H1 (cell line): ENCODE results near the gene LLPH. TPM values are rescaled to one million over a fixed set of nuclear protein-coding genes. Genes with fewer than 3 reads are reported as not detected.

Source experiments
- CTCF ChIA-PET: fragments of 300-600 bp; sonication (Branson Sonifier 250); formaldehyde crosslinking; loops from one replicate; lab custom pipeline; 2021; ENCODE audit not compliant: partially characterized antibody; lab: Charles Lee
- POLR2A ChIA-PET: fragments of 300-600 bp; sonication (Branson Sonifier 250); formaldehyde crosslinking; loops from one replicate; lab custom pipeline; 2021; ENCODE audit warnings: inconsistent platforms; ENCODE audit not compliant: partially characterized antibody; lab: Charles Lee
- DNase-seq, 2 experiments: peaks; one replicate each; pipeline versions ENCODE4 v3.0.0 to v3.0.0-alpha.2; 2010 to 2022; ENCODE audit warnings: low spot score in 2 of 2, low read depth in 1 of 2, mixed read lengths in 1 of 2
- FAIRE-seq: peaks from 2 replicates; lab custom pipeline; 2011; peaks lifted over from hg19 to GRCh38; lab: Jason Lieb, UNC
- H2AFZ ChIP-seq: 2 replicates; pipeline ENCODE4 v1.8.1; 2012; ENCODE audit warnings: low read length, inconsistent platforms
- H2AK5ac ChIP-seq: 2 replicates; pipeline ENCODE4 v1.6.1; 2013; ENCODE audit warnings: low read depth, low read length
- H2BK120ac ChIP-seq: replicated peaks from 2 replicates; pipeline ENCODE3; 2013; ENCODE audit warnings: low read depth, low read length, inconsistent platforms
- H2BK12ac ChIP-seq: 2 replicates; pipeline ENCODE4 v1.6.1; 2013; ENCODE audit warnings: low read depth, low read length
- H2BK15ac ChIP-seq: 2 replicates; pipeline ENCODE4 v1.6.1; 2013; ENCODE audit warnings: low read length
- H2BK20ac ChIP-seq: 2 replicates; pipeline ENCODE4 v1.6.1; 2013; ENCODE audit warnings: low read length
- H2BK5ac ChIP-seq: 2 replicates; pipeline ENCODE4 v1.6.1; 2013; ENCODE audit warnings: low read depth, low read length
- H3K14ac ChIP-seq: 2 replicates; pipeline ENCODE4 v1.6.1; 2013; ENCODE audit warnings: inconsistent platforms; ENCODE audit not compliant: insufficient read length
- H3K18ac ChIP-seq: 2 replicates; pipeline ENCODE4 v1.6.1; 2013; ENCODE audit warnings: low read length; ENCODE audit errors: extremely low read depth
- H3K23ac ChIP-seq: 2 replicates; pipeline ENCODE4 v1.6.1; 2013; ENCODE audit warnings: inconsistent platforms; ENCODE audit not compliant: insufficient read length
- H3K23me2 ChIP-seq: 2 replicates; pipeline ENCODE4 v1.6.1; 2013; ENCODE audit warnings: low read depth, low read length
- H3K27ac ChIP-seq: 2 replicates; pipeline ENCODE4 v1.6.1; 2011; ENCODE audit warnings: low read depth, low read length, inconsistent platforms
- H3K27me3 ChIP-seq, 4 experiments: replicated peaks in 1 of 4; 1 replicate in 1 of 4; 2 replicates in 3 of 4; pipeline versions ENCODE4 v1.6.1 to v1.8.1; 2011 to 2013; ENCODE audit warnings: low read length in 3 of 4, mild to moderate bottlenecking in 3 of 4, inconsistent platforms in 2 of 4, mixed read lengths in 2 of 4, moderate library complexity in 1 of 4; ENCODE audit not compliant: control insufficient read depth in 3 of 4, insufficient read depth in 3 of 4; ENCODE audit errors: extremely low read depth in 1 of 4
- H3K36me3 ChIP-seq, 4 experiments: 2 replicates each; pipeline versions ENCODE4 v1.6.1 to v1.8.1; 2011 to 2013; ENCODE audit warnings: mild to moderate bottlenecking in 4 of 4, low read length in 3 of 4, moderate library complexity in 2 of 4, control low read depth in 1 of 4, inconsistent platforms in 1 of 4; ENCODE audit not compliant: insufficient read depth in 4 of 4, control insufficient read depth in 2 of 4
- H3K4ac ChIP-seq: replicated peaks from 2 replicates; pipeline ENCODE3; 2013; ENCODE audit warnings: low read length, low read depth, mixed read lengths, inconsistent platforms; ENCODE audit not compliant: insufficient read length
- H3K4me1 ChIP-seq, 4 experiments: replicated peaks in 1 of 4; 1 replicate in 1 of 4; 2 replicates in 3 of 4; pipeline versions ENCODE4 v1.6.1 to v1.8.1; 2011 to 2013; ENCODE audit warnings: low read length in 3 of 4, inconsistent platforms in 2 of 4, mixed read lengths in 1 of 4; ENCODE audit not compliant: insufficient read depth in 4 of 4, control insufficient read depth in 3 of 4
- H3K4me2 ChIP-seq, 2 experiments: 2 replicates each; pipeline versions ENCODE4 v1.6.1 to v1.8.1; 2011 to 2013; ENCODE audit warnings: low read depth in 2 of 2, low read length in 2 of 2, control low read depth in 1 of 2, inconsistent platforms in 1 of 2, mild to moderate bottlenecking in 1 of 2; ENCODE audit not compliant: insufficient read depth in 1 of 2
- H3K4me3 ChIP-seq, 4 experiments: fragments of 200-600, 300-600 bp in 1 of 4; sonication (generic), shearing (Covaris generic), sonication (Bioruptor Twin) in 1 of 4; 2 replicates each; pipeline versions ENCODE4 v1.5.1 to v1.8.1; 2011 to 2016; ENCODE audit warnings: low read length in 4 of 4, low read depth in 3 of 4, control low read depth in 2 of 4, inconsistent platforms in 2 of 4, mild to moderate bottlenecking in 2 of 4, mixed read lengths in 1 of 4, moderate library complexity in 1 of 4; ENCODE audit not compliant: insufficient read depth in 2 of 4; ENCODE audit errors: extremely low read depth in 1 of 4
- H3K56ac ChIP-seq: replicated peaks from 2 replicates; pipeline ENCODE3; 2013; ENCODE audit warnings: low read depth, mild to moderate bottlenecking, mixed read lengths, low read length, inconsistent platforms; ENCODE audit not compliant: insufficient read length
- H3K79me1 ChIP-seq: 2 replicates; pipeline ENCODE4 v1.6.1; 2013; ENCODE audit warnings: low read depth, low read length, control low read depth
- H3K79me2 ChIP-seq, 2 experiments: 2 replicates each; pipeline versions ENCODE4 v1.6.1 to v1.8.1; 2012 to 2013; ENCODE audit warnings: low read length in 2 of 2, mild to moderate bottlenecking in 2 of 2, inconsistent platforms in 1 of 2; ENCODE audit not compliant: insufficient read depth in 2 of 2, control insufficient read depth in 1 of 2
- H3K9ac ChIP-seq, 4 experiments: replicated peaks in 1 of 4; 1 replicate in 1 of 4; 2 replicates in 3 of 4; pipeline versions ENCODE4 v1.6.1 to v1.8.1; 2011 to 2013; ENCODE audit warnings: low read depth in 3 of 4, low read length in 3 of 4, control low read depth in 2 of 4, mild to moderate bottlenecking in 2 of 4, moderate library complexity in 2 of 4, inconsistent platforms in 1 of 4; ENCODE audit errors: extremely low read depth in 1 of 4
- H3K9me3 ChIP-seq, 2 experiments: 2 replicates each; pipeline versions ENCODE4 v1.6.1 to v1.8.1; 2012 to 2013; ENCODE audit warnings: mild to moderate bottlenecking in 2 of 2, moderate library complexity in 2 of 2, control low read depth in 1 of 2, inconsistent platforms in 1 of 2, low read depth in 1 of 2, low read length in 1 of 2, mixed read lengths in 1 of 2; ENCODE audit not compliant: insufficient read depth in 2 of 2
- H4K20me1 ChIP-seq, 2 experiments: replicated peaks in 1 of 2; 2 replicates each; pipeline versions ENCODE3 to v1.8.1; 2011 to 2013; ENCODE audit warnings: inconsistent platforms in 2 of 2, low read length in 2 of 2, mild to moderate bottlenecking in 1 of 2; ENCODE audit not compliant: insufficient read depth in 2 of 2, control insufficient read depth in 1 of 2
- H4K5ac ChIP-seq: 2 replicates; pipeline ENCODE4 v1.6.1; 2013; ENCODE audit warnings: low read length, low read depth, mixed read lengths, inconsistent platforms; ENCODE audit not compliant: insufficient read length
- H4K8ac ChIP-seq: 2 replicates; pipeline ENCODE4 v1.8.0; 2013; ENCODE audit warnings: mild to moderate bottlenecking, moderate library complexity, low read length, inconsistent platforms; ENCODE audit not compliant: insufficient read depth; ENCODE audit errors: extremely low read depth
- H4K91ac ChIP-seq: replicated peaks from 2 replicates; pipeline ENCODE3; 2013; ENCODE audit warnings: low read length, mixed read lengths, inconsistent platforms; ENCODE audit not compliant: insufficient read length
- CHD2 ChIP-seq: IDR thresholded peaks from 2 replicates; pipeline ENCODE4 v1.6.1; 2012; ENCODE audit warnings: low read length, improper control_type of control experiment
- FOSL1 ChIP-seq: IDR thresholded peaks from 2 replicates; pipeline ENCODE4 v1.6.1; 2011; ENCODE audit warnings: mild to moderate bottlenecking, low read depth, low read length, moderate library complexity; ENCODE audit not compliant: insufficient read depth
- HDAC6 ChIP-seq: IDR thresholded peaks from one replicate; pipeline ENCODE4 v1.7.1; 2012; ENCODE audit warnings: low read depth, mild to moderate bottlenecking, inconsistent platforms, low read length, moderate library complexity
- JUND ChIP-seq: IDR thresholded peaks from 2 replicates; pipeline ENCODE4 v1.6.1; 2011; ENCODE audit warnings: mild to moderate bottlenecking, improper control_type of control experiment, low read length
- NRF1 ChIP-seq: IDR thresholded peaks from 2 replicates; pipeline ENCODE4 v1.6.1; 2011; ENCODE audit warnings: mild to moderate bottlenecking, low read depth, low read length, improper control_type of control experiment
- SIN3A ChIP-seq, 2 experiments: IDR thresholded peaks in 1 of 2; conservative IDR thresholded peaks in 1 of 2; 2 replicates each; pipeline ENCODE4 v1.6.1; 2011 to 2012; ENCODE audit warnings: low read length in 2 of 2, improper control_type of control experiment in 1 of 2, low read depth in 1 of 2, mild to moderate bottlenecking in 1 of 2
- WGBS, 2 experiments: shearing (Covaris generic) in 1 of 2; methylation state at CpG; one replicate each; pipeline versions ENCODE4 v1.1.6 to v1.1.7; 2013 to 2015; ENCODE audit warnings: low lambda C conversion rate in 2 of 2, mixed read lengths in 2 of 2, inconsistent platforms in 1 of 2, low coverage in 1 of 2, missing lambda C conversion rate in 1 of 2; ENCODE audit not compliant: insufficient replicate concordance in 2 of 2, insufficient coverage in 1 of 2, insufficient read length in 1 of 2; ENCODE audit errors: extremely low coverage in 1 of 2, missing lambda C conversion rate in 1 of 2; 5-methylcytosine and 5-hydroxymethylcytosine counted together
- polyA plus RNA-seq, 7 experiments: library from polyadenylated mRNA; depleted of rRNA in 3 of 7; stranded (reverse) in 5 of 7; unstranded in 2 of 7; fragments of >200 nt in 5 of 7; fragments of 200-250 nt in 2 of 7; gene quantifications; 1 replicate in 5 of 7; 2 replicates in 1 of 7; 4 replicates in 1 of 7; pipeline versions ENCODE4 v1.2.1 to v1.2.3, GENCODE V29; 2011 to 2013; ENCODE audit warnings: missing spikeins in 2 of 7, mixed read lengths in 2 of 7
- total RNA-seq: library from RNA; stranded (reverse); fragmentation: NEBNext Ultra II Directional; extraction: Animal tissue kit (Norgen Biotek cat#: 25700); gene quantifications from 2 replicates; pipeline ENCODE4 v1.2.1, GENCODE V29; 2021

LLPH gene
- total and polyA plus RNA-seq, 2 of the 8 experiments (the other 6 are each of a cell fraction or from before 2014, with no cell fraction given), result 2.3 to 31.3 TPM

DNA sequence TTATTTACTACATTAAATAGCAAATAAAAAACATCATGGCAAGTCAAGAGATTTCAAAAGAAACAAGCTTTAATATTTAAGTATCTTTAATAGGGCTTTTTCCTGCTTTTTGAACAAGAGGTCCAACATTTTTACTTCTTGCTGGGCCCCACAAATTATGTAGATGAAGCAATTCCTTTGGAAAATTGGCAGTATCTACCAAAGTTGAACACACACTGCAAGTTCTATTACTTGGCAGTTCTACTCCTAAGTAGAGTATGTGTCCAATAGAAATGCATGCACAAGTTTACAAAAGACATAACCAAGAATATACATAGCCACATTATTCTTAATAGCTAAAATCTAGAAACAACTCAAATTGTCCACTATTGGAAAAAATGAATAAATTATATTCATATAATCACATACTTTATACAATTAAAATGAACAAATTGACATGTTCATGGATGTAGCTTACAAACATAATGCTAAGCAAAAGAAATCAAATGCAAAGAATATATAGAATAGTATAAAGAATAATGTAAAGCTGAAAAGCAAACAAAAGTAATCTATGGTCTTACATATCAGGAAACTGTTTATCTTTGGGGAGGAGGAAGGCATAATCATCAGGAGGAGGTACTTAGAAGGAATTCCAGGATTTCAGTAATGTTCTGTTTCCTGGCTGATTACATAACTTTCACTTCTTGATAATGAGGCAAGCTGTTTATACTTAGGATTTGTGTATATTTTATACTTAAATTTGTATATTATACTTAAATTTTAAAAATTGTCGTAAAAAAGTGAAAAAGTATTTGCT lies 45.8 kb upstream of the LLPH start:
- no peak overlapping the region for H3K27ac ChIP-seq
- H4K20me1 ChIP-seq, result no peaks in the 10 kb centered on the region
- no peak overlapping the region for H4K91ac ChIP-seq
- H3K9me3 ChIP-seq, result peaks cover 0 to 13% of the 10 kb centered on the region in 2 experiments; a peak in 1 of 4 replicates
- H3K23ac ChIP-seq, result no peak overlapping the region
- no peaks in the 10 kb centered on the region for H3K23me2 ChIP-seq
- no peak overlapping the region for H2BK15ac ChIP-seq
- ChIA-PET CTCF (interaction anchor here (0.7 kb wide), 1 partner anchor 39 kb away, joined by 3 read pairs; no protein-coding TSS in a partner anchor), POLR2A (interaction anchor here (1.5 kb wide), 1 partner anchor 11 kb away, joined by 4 read pairs; no protein-coding TSS in a partner anchor)
- H3K27me3 ChIP-seq, result no peaks in the 10 kb centered on the region
- DNase-seq (no peak), FAIRE-seq (no peak)
- no peak overlapping the region for H3K9ac ChIP-seq
- no peak overlapping the region for H2BK120ac ChIP-seq
- no peak overlapping the region for H3K56ac ChIP-seq
- H3K14ac ChIP-seq, result no peak overlapping the region
- no peaks in the 10 kb centered on the region; a peak in 1 of 8 replicates for H3K36me3 ChIP-seq
- no peaks in the 10 kb centered on the region for H3K79me2 ChIP-seq
- no peak overlapping the region for H3K4ac ChIP-seq
- H3K79me1 ChIP-seq, result no peaks in the 10 kb centered on the region
- no peak overlapping the region for H3K4me3 ChIP-seq
- no peak overlapping the region for H4K5ac ChIP-seq
- H2BK12ac ChIP-seq, result no peak overlapping the region
- H4K8ac ChIP-seq, result no peak overlapping the region
- WGBS, 2 experiments, result 85% methylated on average over 1 of the region's 1 CpG; no CpG with 5 or more reads in 1 of the 2 experiments
- H2AFZ ChIP-seq, result no peak overlapping the region
- no peaks in the 10 kb centered on the region for H3K4me1 ChIP-seq
- no peak overlapping the region for H3K18ac ChIP-seq
- no peak overlapping the region for H2BK20ac ChIP-seq
- H2AK5ac ChIP-seq, result no peak overlapping the region
- H3K4me2 ChIP-seq, result no peak overlapping the region
- H2BK5ac ChIP-seq, result no peak overlapping the region
- TF ChIP-seq FOSL1 (no peak), SIN3A (conservative IDR thresholded peaks at IDR 0.05 in 1 of 2, IDR thresholded peaks at IDR 0.05 in 1 of 2; ENCODE audit: low read depth in 1 of 2, low read length in 2 of 2) (no peak), NRF1 (no peak), HDAC6 (no peak), JUND (no peak), CHD2 (no peak)
